IMR-90 (cell line): ENCODE results near the gene PHAF1. TPM values are rescaled to one million over a fixed set of nuclear protein-coding genes. Genes with fewer than 3 reads are reported as not detected.
A peak's percentile ranks its signal among the peaks of the same experiment; 100 is the strongest.

Experiments
- ATAC-seq: fragments of 200-7000 bp; cut with Tn5 transposase; 2 replicates; pipeline ENCODE4 v1.9.1; 2020; ENCODE audit warnings: low read depth, mild to moderate bottlenecking, moderate library complexity
- BruUV-seq: library from RNA; stranded (reverse); fragments of 400-500 nt; replicated peaks from 2 replicates; lab custom pipeline; 2021; lab: Mats Ljungman, UMichigan
- CTCF ChIA-PET: fragments of 300-600 bp; formaldehyde crosslinking; extraction: SDS; loops from one replicate; lab custom pipeline; 2021; ENCODE audit warnings: antibody characterized with exemption; lab: Yijun Ruan, JAX
- POLR2A ChIA-PET: fragments of 300-600 bp; sonication (Branson Sonifier 250); formaldehyde crosslinking; loops from one replicate; lab custom pipeline; 2022; ENCODE audit warnings: antibody characterized with exemption; ENCODE audit not compliant: unreplicated experiment; lab: Charles Lee
- DNase-seq: peaks from one replicate; pipeline ENCODE4 v3.0.0; 2013
- H2AFZ ChIP-seq: replicated peaks from 2 replicates; pipeline ENCODE3; 2013; ENCODE audit warnings: low read length, mild to moderate bottlenecking; ENCODE audit not compliant: poor library complexity
- H2AK5ac ChIP-seq: 2 replicates; pipeline ENCODE4 v1.6.1; 2013; ENCODE audit warnings: low read depth, low read length, inconsistent platforms
- H2AK9ac ChIP-seq: replicated peaks from 2 replicates; pipeline ENCODE3; 2013; ENCODE audit warnings: mild to moderate bottlenecking, low read depth, low read length, moderate library complexity; ENCODE audit not compliant: poor library complexity
- H2BK120ac ChIP-seq: 2 replicates; pipeline ENCODE4 v1.6.1; 2013; ENCODE audit warnings: low read depth, low read length, inconsistent platforms
- H2BK15ac ChIP-seq: 3 replicates; pipeline ENCODE4 v1.6.1; 2013; ENCODE audit warnings: low read depth, low read length, inconsistent platforms
- H2BK20ac ChIP-seq: 2 replicates; pipeline ENCODE4 v1.6.1; 2013; ENCODE audit warnings: low read depth, mild to moderate bottlenecking, inconsistent platforms, low read length, moderate library complexity
- H2BK5ac ChIP-seq: 2 replicates; pipeline ENCODE4 v1.6.1; 2013; ENCODE audit warnings: mild to moderate bottlenecking, low read depth, low read length, inconsistent platforms; ENCODE audit not compliant: poor library complexity, severe bottlenecking
- H3K14ac ChIP-seq: replicated peaks from 2 replicates; pipeline ENCODE4 v1.6.1; 2013; ENCODE audit warnings: low read depth, low read length, inconsistent platforms
- H3K18ac ChIP-seq: 2 replicates; pipeline ENCODE4 v1.6.1; 2013; ENCODE audit warnings: low read depth, low read length, control low read depth
- H3K23ac ChIP-seq: 2 replicates; pipeline ENCODE4 v1.6.1; 2013; ENCODE audit warnings: low read depth, low read length, inconsistent platforms
- H3K27ac ChIP-seq: 2 replicates; pipeline ENCODE4 v1.5.1; 2013; ENCODE audit warnings: mild to moderate bottlenecking, control low read depth, low read length; ENCODE audit not compliant: insufficient read depth
- H3K27me3 ChIP-seq: 2 replicates; pipeline ENCODE4 v1.6.1; 2013; ENCODE audit warnings: low read length; ENCODE audit not compliant: control insufficient read depth, insufficient read depth
- H3K36me3 ChIP-seq: 2 replicates; pipeline ENCODE4 v1.6.1; 2013; ENCODE audit warnings: low read length, mixed read lengths; ENCODE audit not compliant: control insufficient read depth, insufficient read depth
- H3K4ac ChIP-seq: 2 replicates; pipeline ENCODE4 v1.6.1; 2013; ENCODE audit warnings: low read depth, low read length, inconsistent platforms
- H3K4me1 ChIP-seq: 2 replicates; pipeline ENCODE4 v1.6.1; 2013; ENCODE audit warnings: low read length, mixed read lengths; ENCODE audit not compliant: control insufficient read depth, insufficient read depth
- H3K4me2 ChIP-seq: 2 replicates; pipeline ENCODE4 v1.6.1; 2013; ENCODE audit warnings: low read depth, mild to moderate bottlenecking, control low read depth, low read length, moderate library complexity
- H3K4me3 ChIP-seq: 2 replicates; pipeline ENCODE4 v1.5.1; 2013; ENCODE audit warnings: low read depth, mild to moderate bottlenecking, control low read depth, low read length, moderate library complexity; ENCODE audit not compliant: insufficient read depth
- H3K56ac ChIP-seq: 2 replicates; pipeline ENCODE4 v1.6.1; 2013; ENCODE audit warnings: low read length, inconsistent platforms; ENCODE audit not compliant: insufficient read depth; ENCODE audit errors: extremely low read depth
- H3K79me1 ChIP-seq, 2 experiments: 2 replicates each; pipeline ENCODE4 v1.6.1; 2013; ENCODE audit warnings: low read length in 2 of 2, inconsistent platforms in 1 of 2, low read depth in 1 of 2
- H3K9ac ChIP-seq: 2 replicates; pipeline ENCODE4 v1.6.1; 2013; ENCODE audit warnings: low read depth, low read length, control low read depth
- H3K9me1 ChIP-seq: 2 replicates; pipeline ENCODE4 v1.6.1; 2013; ENCODE audit warnings: low read length, inconsistent platforms; ENCODE audit not compliant: insufficient read depth
- H3K9me3 ChIP-seq: 2 replicates; pipeline ENCODE4 v1.6.1; 2013; ENCODE audit warnings: low read length; ENCODE audit not compliant: control insufficient read depth, insufficient read depth
- H4K20me1 ChIP-seq: 2 replicates; pipeline ENCODE4 v1.6.1; 2013; ENCODE audit warnings: low read length, inconsistent platforms; ENCODE audit not compliant: insufficient read depth
- H4K5ac ChIP-seq: 2 replicates; pipeline ENCODE4 v1.6.1; 2013; ENCODE audit warnings: mild to moderate bottlenecking, low read depth, low read length, control low read depth
- H4K8ac ChIP-seq, 2 experiments: 2 replicates each; pipeline ENCODE4 v1.6.1; 2013; ENCODE audit warnings: low read depth in 2 of 2, low read length in 2 of 2, control low read depth in 1 of 2, inconsistent platforms in 1 of 2
- H4K91ac ChIP-seq: 2 replicates; pipeline ENCODE4 v1.6.1; 2013; ENCODE audit warnings: low read depth, low read length, inconsistent platforms; ENCODE audit not compliant: insufficient read depth
- BHLHE40 ChIP-seq: fragments of 150-350 bp; IDR thresholded peaks from 2 replicates; pipeline ENCODE4 v1.6.1; 2016; ENCODE audit warnings: mild to moderate bottlenecking, low read depth, low read length
- CHD1 ChIP-seq: IDR thresholded peaks from 2 replicates; pipeline ENCODE4 v1.6.1; 2012; ENCODE audit warnings: low read depth, low read length, improper control_type of control experiment
- FOS ChIP-seq: fragments of 150-350 bp; IDR thresholded peaks from 2 replicates; pipeline ENCODE4 v1.6.1; 2016; ENCODE audit warnings: low read depth, low read length
- MAFK ChIP-seq: IDR thresholded peaks from 2 replicates; pipeline ENCODE4 v1.6.1; 2012; ENCODE audit warnings: low read depth, low read length, improper control_type of control experiment
- MXI1 ChIP-seq: IDR thresholded peaks from 2 replicates; pipeline ENCODE4 v1.6.1; 2012; ENCODE audit warnings: low read depth, mild to moderate bottlenecking, low read length, moderate library complexity, borderline replicate concordance
- RFX5 ChIP-seq: IDR thresholded peaks from 2 replicates; pipeline ENCODE4 v1.8.0; 2012; ENCODE audit warnings: low read depth, mild to moderate bottlenecking, low read length, moderate library complexity
- SMC3 ChIP-seq: fragments of 150-350 bp; IDR thresholded peaks from 2 replicates; pipeline ENCODE4 v1.6.1; 2016; ENCODE audit warnings: low read depth, mild to moderate bottlenecking, antibody characterized with exemption, low read length, moderate library complexity
- WGBS, 2 experiments: methylation state at CpG; one replicate each; pipeline versions ENCODE4 v1.1.5 to v1.1.7; 2013; ENCODE audit warnings: missing lambda C conversion rate in 2 of 2; ENCODE audit not compliant: insufficient read length in 1 of 2; ENCODE audit errors: extremely low coverage in 2 of 2; 5-methylcytosine and 5-hydroxymethylcytosine counted together
- dilution Hi-C: fragments of 300-500 bp; cut with HindIII; formaldehyde crosslinking; loops from one replicate; pipeline ENCODE4 v1.14.3; 2018; ENCODE audit warnings: low sequenced_read_pairs; ENCODE audit not compliant: unreplicated experiment
- in situ Hi-C: fragments of 300-500 bp; cut with MboI; formaldehyde crosslinking; loops from 3 replicates; pipeline ENCODE4 v1.14.3; 2019; ENCODE audit warnings: low sequenced_read_pairs, inconsistent platforms, mixed read lengths
- intact Hi-C: fragments of 100-400 bp; cut with micrococcal nuclease; formaldehyde crosslinking; loops from 2 replicates; pipeline ENCODE4 v1.10.0; 2022
- polyA plus RNA-seq, 3 experiments: library from polyadenylated mRNA; depleted of rRNA; stranded (reverse); fragments of >200 nt; gene quantifications; 2 replicates each; pipeline ENCODE4 v1.2.3, GENCODE V29; 2012; ENCODE audit warnings: low replicate concordance in 1 of 3
- total RNA-seq: library from RNA; depleted of rRNA; stranded (reverse); fragments of >200 nt; gene quantifications from 2 replicates; pipeline ENCODE4 v1.2.3, GENCODE V29; 2012

Gene PHAF1
- total and polyA plus RNA-seq, 2 of the 4 experiments (the other 2 are of a cell fraction): 14.0 to 19.8 TPM

GRCh38 chr16:67177743-67178699 is 68.3 kb downstream of the PHAF1 start:
- POLR2A ChIA-PET: no interaction called here
- Histone ChIP-seq H3K4me3 (peak overlapping the region; percentile 23; the same call in 1 of the 2 replicates), H3K14ac (no peak overlapping the region), H3K36me3 (peaks cover 11% of the 10 kb centered on the region; the same call in 1 of the 2 replicates), H3K56ac (no peak overlapping the region), H3K4ac (no peak overlapping the region), H3K79me1 (peaks cover 23 to 54% of the 10 kb centered on the region in 2 experiments), H4K5ac (no peak overlapping the region), H4K20me1 (peaks cover 34% of the 10 kb centered on the region), H2AK5ac (no peak overlapping the region), H2AK9ac (no peak overlapping the region), H2BK5ac (no peak overlapping the region), H3K23ac (no peak overlapping the region), H3K9me3 (no peaks in the 10 kb centered on the region), H4K8ac (no peak overlapping the region), H3K9me1 (peaks cover 13% of the 10 kb centered on the region), H3K9ac (no peak overlapping the region), H3K4me1 (peaks cover 22% of the 10 kb centered on the region), H4K91ac (no peak overlapping the region), H3K18ac (no peak overlapping the region), H3K27me3 (no peaks in the 10 kb centered on the region), H2BK15ac (no peak overlapping the region), H2BK20ac (no peak overlapping the region), H2AFZ (peak overlapping the region; percentile 84), H2BK120ac (no peak overlapping the region), H3K27ac (no peak overlapping the region), H3K4me2 (peak overlapping the region; percentile 90)
- dilution Hi-C loops (no loop called here), intact Hi-C loops (no loop called here), in situ Hi-C loops (no loop called here)
- BruUV-seq: no TSS peak
- DNase-seq: peak; percentile 40
- ATAC-seq: peak; percentile 18
- CTCF ChIA-PET: no interaction called here
- TF ChIP-seq BHLHE40 (no peak), CHD1 (no peak), SMC3 (no peak), MAFK (no peak), MXI1 (0 out of 2 replicates have a peak, but pooled peaks have one; percentile 27), RFX5 (no peak), FOS (no peak)
- 8% methylated on average over 36 of the region's 73 CpGs; no CpG with 5 or more reads in 1 of the 2 experiments for WGBS, 2 experiments
